ENCODE measurements around the gene CHCHD6.

CHCHD6 gene

GRCh38 chr3:126997455-126998038 lies 293.5 kb downstream of the CHCHD6 start:
- Mint-ChIP-seq H3K27ac (no peak overlapping the region), H3K4me3 (no peak overlapping the region), H3K4me1 (ENCODE audit: low read depth) (no peaks in the 10 kb centered on the region), H3K36me3 (ENCODE audit: low read depth) (peaks cover 7% of the 10 kb centered on the region), H3K9me3 (no peaks in the 10 kb centered on the region), H3K27me3 (no peaks in the 10 kb centered on the region)
- no peak for DNase-seq

GRCh38 chr3:126998320-126998719 lies 294.3 kb downstream of the CHCHD6 start:
- Mint-ChIP-seq H3K27me3 (no peaks in the 10 kb centered on the region), H3K4me1 (ENCODE audit: low read depth) (no peaks in the 10 kb centered on the region), H3K27ac (no peak overlapping the region), H3K36me3 (ENCODE audit: low read depth) (peaks cover 7% of the 10 kb centered on the region), H3K4me3 (no peak overlapping the region), H3K9me3 (no peaks in the 10 kb centered on the region)
- no peak for DNase-seq

- DNase-seq, result no peak
- Mint-ChIP-seq H3K27ac (no peak overlapping the region), H3K4me1 (ENCODE audit: low read depth) (no peaks in the 10 kb centered on the region), H3K27me3 (no peaks in the 10 kb centered on the region), H3K36me3 (ENCODE audit: low read depth) (peaks cover 6% of the 10 kb centered on the region), H3K9me3 (no peaks in the 10 kb centered on the region), H3K4me3 (no peak overlapping the region)
These were observed 294.7 kb downstream of the CHCHD6 start for GRCh38 chr3:126998728-126999127.

- Mint-ChIP-seq H3K36me3 (ENCODE audit: low read depth) (peaks cover 6% of the 10 kb centered on the region), H3K27ac (no peak overlapping the region), H3K9me3 (no peaks in the 10 kb centered on the region), H3K27me3 (no peaks in the 10 kb centered on the region), H3K4me1 (ENCODE audit: low read depth) (no peaks in the 10 kb centered on the region), H3K4me3 (no peak overlapping the region)
- no peak for DNase-seq
These were observed 295.3 kb downstream of the CHCHD6 start for GRCh38 chr3:126999383-126999782.

- Mint-ChIP-seq H3K27me3 (no peaks in the 10 kb centered on the region), H3K4me1 (ENCODE audit: low read depth) (no peaks in the 10 kb centered on the region), H3K27ac (no peak overlapping the region), H3K36me3 (ENCODE audit: low read depth) (peaks cover 6% of the 10 kb centered on the region), H3K4me3 (no peak overlapping the region), H3K9me3 (no peaks in the 10 kb centered on the region)
- DNase-seq, result no peak
These were observed 296.1 kb downstream of the CHCHD6 start for GRCh38 chr3:127000119-127000518.

- Mint-ChIP-seq H3K27ac (no peak overlapping the region), H3K9me3 (no peaks in the 10 kb centered on the region), H3K4me3 (no peak overlapping the region), H3K27me3 (no peaks in the 10 kb centered on the region), H3K36me3 (ENCODE audit: low read depth) (peaks cover 6% of the 10 kb centered on the region), H3K4me1 (ENCODE audit: low read depth) (no peaks in the 10 kb centered on the region)
- no peak for DNase-seq
These were observed 296.7 kb downstream of the CHCHD6 start for GRCh38 chr3:127000761-127001160.

- Mint-ChIP-seq H3K4me1 (ENCODE audit: low read depth) (no peaks in the 10 kb centered on the region), H3K36me3 (ENCODE audit: low read depth) (peaks cover 6% of the 10 kb centered on the region), H3K4me3 (no peak overlapping the region), H3K27ac (no peak overlapping the region), H3K9me3 (no peaks in the 10 kb centered on the region), H3K27me3 (no peaks in the 10 kb centered on the region)
- no peak for DNase-seq
These were observed 297.6 kb downstream of the CHCHD6 start for GRCh38 chr3:127001486-127002194.

- DNase-seq, result no peak
- Mint-ChIP-seq H3K27me3 (no peaks in the 10 kb centered on the region), H3K4me3 (no peak overlapping the region), H3K36me3 (ENCODE audit: low read depth) (peaks cover 12% of the 10 kb centered on the region), H3K4me1 (ENCODE audit: low read depth) (no peaks in the 10 kb centered on the region), H3K27ac (no peak overlapping the region), H3K9me3 (no peaks in the 10 kb centered on the region)
These were observed 298.4 kb downstream of the CHCHD6 start for GRCh38 chr3:127002195-127003174.

- no peak overlapping the region for H3K27ac Mint-ChIP-seq
- peaks cover 13% of the 10 kb centered on the region for H3K36me3 Mint-ChIP-seq (ENCODE audit: low read depth)
- no peak for DNase-seq
- no peaks in the 10 kb centered on the region for H3K27me3 Mint-ChIP-seq
- no peak overlapping the region for H3K4me3 Mint-ChIP-seq
- no peaks in the 10 kb centered on the region for H3K9me3 Mint-ChIP-seq
- no peaks in the 10 kb centered on the region for H3K4me1 Mint-ChIP-seq (ENCODE audit: low read depth)
These were observed 299.1 kb downstream of the CHCHD6 start for GRCh38 chr3:127003175-127003555.

- Mint-ChIP-seq H3K9me3 (no peaks in the 10 kb centered on the region), H3K27me3 (no peaks in the 10 kb centered on the region), H3K36me3 (ENCODE audit: low read depth) (peaks cover 13% of the 10 kb centered on the region), H3K27ac (no peak overlapping the region), H3K4me1 (ENCODE audit: low read depth) (no peaks in the 10 kb centered on the region), H3K4me3 (no peak overlapping the region)
- DNase-seq, result no peak
These were observed 299.7 kb downstream of the CHCHD6 start for GRCh38 chr3:127003601-127004280.

GRCh38 chr3:127004641-127005397 lies 300.8 kb downstream of the CHCHD6 start:
- Mint-ChIP-seq H3K9me3 (no peaks in the 10 kb centered on the region), H3K27me3 (no peaks in the 10 kb centered on the region), H3K4me3 (no peak overlapping the region), H3K4me1 (ENCODE audit: low read depth) (no peaks in the 10 kb centered on the region), H3K36me3 (ENCODE audit: low read depth) (peaks cover 18% of the 10 kb centered on the region), H3K27ac (no peak overlapping the region)
- no peak for DNase-seq

GRCh38 chr3:127005864-127006500 lies 301.9 kb downstream of the CHCHD6 start:
- no peak overlapping the region for H3K4me3 Mint-ChIP-seq
- peaks cover 20% of the 10 kb centered on the region for H3K36me3 Mint-ChIP-seq (ENCODE audit: low read depth)
- no peak overlapping the region for H3K27ac Mint-ChIP-seq
- H3K9me3 Mint-ChIP-seq, result no peaks in the 10 kb centered on the region
- no peaks in the 10 kb centered on the region for H3K27me3 Mint-ChIP-seq
- DNase-seq, result no peak
- no peaks in the 10 kb centered on the region for H3K4me1 Mint-ChIP-seq (ENCODE audit: low read depth)

GRCh38 chr3:127006781-127007436 lies 302.9 kb downstream of the CHCHD6 start:
- Mint-ChIP-seq H3K36me3 (ENCODE audit: low read depth) (peaks cover 24% of the 10 kb centered on the region), H3K27me3 (no peaks in the 10 kb centered on the region), H3K4me3 (no peak overlapping the region), H3K4me1 (ENCODE audit: low read depth) (no peaks in the 10 kb centered on the region), H3K27ac (no peak overlapping the region), H3K9me3 (no peaks in the 10 kb centered on the region)
- no peak for DNase-seq

All from activated T-cell treated with anti-CD3 and anti-CD28 coated beads, Interleukin-2, amount 50 U/mL, for 24 hours (primary cell).